ENCODE measurements around the gene PAPOLA.
"Not testable (repeated sequence)": the region's sequence is repeated elsewhere in the genome, so short reads cannot be mapped to it uniquely, and the experiment has no call there.

The PAPOLA gene
- total RNA-seq = 165 to 181 reads per million in 2 donors

DNA sequence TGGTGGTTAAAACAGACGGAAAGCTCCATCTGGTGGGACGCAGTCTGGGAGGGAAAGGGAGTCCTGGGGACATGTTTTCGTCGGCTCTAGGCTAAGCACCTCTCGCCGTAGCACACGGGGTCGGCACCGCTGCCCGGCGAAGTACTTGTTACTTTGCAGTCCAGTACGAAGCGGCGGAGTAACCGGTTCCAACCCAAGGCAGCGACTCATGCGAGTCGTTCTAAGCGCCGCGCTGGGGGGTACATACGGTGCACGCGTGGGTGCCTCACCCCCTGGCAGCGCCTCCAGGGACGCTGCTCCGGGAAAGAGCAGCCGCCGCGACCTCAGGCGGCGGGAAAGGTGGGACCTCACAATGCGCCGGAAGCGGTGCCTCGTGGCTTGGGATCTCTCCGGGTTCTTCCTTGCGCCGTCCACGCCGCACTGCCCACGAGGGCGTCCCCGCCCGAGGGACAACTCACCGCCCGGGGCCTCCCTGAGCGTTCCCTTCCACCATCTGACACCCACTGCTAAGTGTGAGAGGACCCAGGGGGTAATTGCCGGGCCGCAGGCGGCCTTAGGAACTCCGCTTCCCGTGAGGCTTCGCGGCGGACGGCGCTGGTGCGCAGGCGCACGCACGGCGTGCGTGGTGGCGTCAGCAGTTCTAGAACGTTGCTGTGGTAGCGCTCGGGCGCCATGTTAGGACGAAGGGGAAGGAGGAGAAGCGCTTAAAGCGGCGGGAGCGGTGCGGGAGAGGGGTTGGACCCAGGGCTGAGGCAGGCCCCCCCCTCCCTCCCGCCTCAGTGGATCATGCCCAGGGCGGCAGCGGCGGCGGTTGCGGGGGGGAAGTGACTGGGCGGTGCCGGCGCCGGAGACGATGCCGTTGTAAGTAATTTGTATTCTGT is at the start of gene PAPOLA:
Gene PAPOLA (plus strand): TSS at position 643 of the 881 bp plus-strand sequence. CDS start 211 bp downstream, at position 854.
- peak; percentile 88 to 96 (median 94) for DNase-seq

GRCh38 chr14:96452684-96453083 is 49.5 kb upstream of the PAPOLA start:
- DNase-seq = no peak

GRCh38 chr14:96455588-96455987 is 46.6 kb upstream of the PAPOLA start:
- no peak for DNase-seq

- DNase-seq = no peak
These were observed 42.3 kb upstream of the PAPOLA start for GRCh38 chr14:96459851-96460250.

DNA sequence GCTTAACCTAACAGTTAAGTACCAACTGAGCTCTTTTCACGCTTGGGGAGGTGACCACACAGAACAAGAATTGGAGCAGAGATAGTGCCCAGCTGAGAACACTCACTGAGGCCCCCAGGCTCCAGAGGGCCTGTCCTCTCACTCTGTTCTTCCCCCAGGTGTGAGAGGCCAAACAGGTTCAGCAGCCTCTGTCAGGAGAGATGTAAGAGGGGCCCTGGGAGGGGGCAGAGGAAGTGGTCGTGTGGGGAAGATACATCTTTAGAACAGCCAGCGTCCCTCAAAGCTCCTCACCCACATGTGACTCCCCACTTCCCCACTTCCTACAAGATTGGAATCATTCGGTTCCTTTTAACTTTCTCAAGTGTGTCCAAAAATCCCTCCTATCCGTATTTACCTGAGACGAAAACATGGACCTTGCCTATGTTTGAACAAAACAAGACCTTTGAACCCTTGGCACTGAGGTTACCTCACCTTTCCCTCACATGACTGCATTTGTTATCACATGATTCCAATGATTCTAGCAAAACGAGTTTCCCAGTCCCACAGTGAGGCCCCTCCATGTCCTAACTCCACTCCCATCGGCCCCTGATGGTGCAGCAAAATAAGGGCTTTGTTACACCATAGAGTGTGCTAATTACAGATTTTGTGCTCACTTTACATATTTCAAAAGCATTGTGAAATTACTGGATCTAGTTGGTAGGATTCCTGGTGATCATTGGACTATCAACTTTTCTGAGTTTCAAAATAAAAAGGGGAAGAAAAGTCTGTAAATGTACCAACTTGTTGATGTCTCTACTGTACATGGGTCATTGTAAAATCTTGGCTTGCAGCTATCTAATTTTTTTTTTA is 40.0 kb upstream of the PAPOLA start:
- no peak for DNase-seq

GRCh38 chr14:96464136-96464535 is 38.0 kb upstream of the PAPOLA start:
- no peak for DNase-seq

- no peak for DNase-seq
These were observed 35.3 kb upstream of the PAPOLA start for GRCh38 chr14:96466918-96467317.

- no peak for DNase-seq
These were observed 31.9 kb upstream of the PAPOLA start for GRCh38 chr14:96470331-96470730.

GRCh38 chr14:96470967-96471366 is 31.2 kb upstream of the PAPOLA start:
- DNase-seq = not testable (repeated sequence)

DNA sequence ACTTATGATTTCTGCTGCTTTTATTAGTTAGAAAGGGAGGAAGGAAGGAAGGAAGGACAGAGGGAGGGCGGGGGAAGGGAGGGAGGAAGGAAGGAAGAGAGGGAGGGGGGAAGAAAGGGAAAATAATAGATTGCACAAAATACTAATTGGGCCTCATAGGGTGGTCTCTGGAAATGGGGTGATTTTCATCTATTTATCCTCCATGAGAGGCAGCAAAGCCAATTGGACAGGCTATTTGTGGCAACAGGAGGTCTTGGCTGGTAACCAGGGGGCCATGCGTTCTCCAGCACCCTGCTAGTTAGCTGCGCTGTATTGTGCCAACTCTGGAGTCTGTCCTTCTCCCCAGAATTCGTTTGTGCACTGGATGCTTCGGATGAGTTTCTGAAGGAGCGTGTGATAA is 24.1 kb upstream of the PAPOLA start:
- no peak for DNase-seq

- DNase-seq = no peak
These were observed 22.6 kb upstream of the PAPOLA start for GRCh38 chr14:96479435-96480146.

DNA sequence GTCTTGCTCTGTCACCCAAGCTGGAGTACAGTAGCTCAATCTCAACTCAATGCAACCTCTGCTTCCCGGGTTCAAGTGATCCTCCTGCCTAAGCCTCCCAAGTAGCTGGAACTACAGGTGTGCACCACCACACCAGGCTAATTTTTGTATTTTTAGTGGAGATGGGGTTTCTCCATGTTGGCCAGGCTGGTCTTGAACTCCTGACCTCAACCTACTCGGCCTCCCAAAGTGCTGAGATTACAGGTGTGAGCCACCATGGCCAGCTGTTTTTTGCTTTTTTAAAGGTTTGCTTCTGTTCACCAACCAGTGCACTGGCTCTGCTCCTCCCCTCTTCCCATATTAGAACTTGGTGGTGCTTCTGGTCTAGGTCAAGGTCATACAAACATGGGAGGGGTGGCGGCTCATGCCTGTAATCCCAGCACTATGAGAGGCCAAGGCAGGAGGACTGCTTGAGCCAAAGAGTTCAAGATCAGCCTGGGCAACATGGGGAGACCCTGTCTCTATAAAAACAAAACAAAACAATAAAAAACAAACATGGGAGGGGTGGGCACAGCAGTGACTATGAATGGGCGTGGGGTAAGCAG is 20.4 kb upstream of the PAPOLA start:
- DNase-seq = no peak

- no peak for DNase-seq
These were observed 19.2 kb upstream of the PAPOLA start for GRCh38 chr14:96482986-96483385.

DNA sequence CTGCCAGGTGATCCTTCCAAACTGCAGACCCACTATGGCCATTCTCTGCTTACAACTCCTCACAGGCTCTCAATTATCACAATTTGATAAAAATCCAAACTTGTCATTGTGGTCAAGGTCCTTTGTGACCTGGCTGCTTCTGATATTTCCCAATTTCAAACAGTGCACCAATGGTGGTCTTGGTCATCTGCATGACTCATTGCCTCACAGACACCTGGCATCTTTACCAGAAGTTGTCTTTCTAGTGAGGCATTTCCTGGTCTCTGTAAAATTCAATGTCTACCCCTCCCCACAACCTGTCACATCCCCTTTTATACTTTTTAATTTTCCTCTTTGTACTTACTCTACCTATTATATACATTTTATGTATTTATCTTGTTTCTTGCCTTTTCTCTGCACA is 17.8 kb upstream of the PAPOLA start:
- DNase-seq = no peak

DNA sequence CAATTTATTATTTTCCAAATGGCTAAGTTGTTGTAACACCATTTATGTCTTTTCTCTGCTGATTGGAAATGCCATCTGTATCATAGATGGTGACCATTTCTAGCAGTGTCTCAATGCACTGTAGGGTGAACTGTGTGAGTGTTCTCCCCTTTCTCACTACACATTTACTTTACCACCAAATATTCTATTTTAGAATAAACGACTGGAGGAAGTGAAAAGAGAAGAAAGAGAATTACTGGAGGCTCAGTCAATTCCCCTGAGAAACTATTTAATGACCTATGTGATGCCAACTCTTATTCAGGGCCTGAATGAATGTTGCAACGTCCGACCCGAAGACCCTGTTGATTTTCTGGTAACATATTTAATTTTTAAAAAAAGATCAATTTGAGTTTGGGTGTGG is 15.5 kb upstream of the PAPOLA start:
- DNase-seq = no peak

GRCh38 chr14:96489327-96489726 is 12.9 kb upstream of the PAPOLA start:
- DNase-seq = no peak

DNA sequence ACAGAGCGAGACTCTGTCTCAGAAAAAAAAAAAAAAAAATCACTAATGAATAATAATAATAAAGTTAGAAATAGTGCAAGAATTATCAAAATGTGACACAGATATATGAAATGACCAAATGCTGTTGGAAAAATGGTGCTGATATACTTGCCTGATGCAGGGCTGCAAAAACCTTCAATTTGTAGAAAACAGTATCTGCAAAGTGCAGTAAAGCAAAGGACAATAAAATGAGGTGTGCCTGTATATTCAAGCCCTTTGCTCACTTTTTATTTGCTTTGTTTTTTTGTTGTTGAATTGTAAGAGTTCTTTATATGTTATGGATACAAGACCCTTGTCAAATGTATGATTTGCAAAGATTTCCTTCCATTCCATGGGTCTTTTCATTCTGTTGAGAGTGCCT is 9.0 kb upstream of the PAPOLA start:
- no peak for DNase-seq

GRCh38 chr14:96494331-96494730 is 7.9 kb upstream of the PAPOLA start:
- DNase-seq = no peak

DNA sequence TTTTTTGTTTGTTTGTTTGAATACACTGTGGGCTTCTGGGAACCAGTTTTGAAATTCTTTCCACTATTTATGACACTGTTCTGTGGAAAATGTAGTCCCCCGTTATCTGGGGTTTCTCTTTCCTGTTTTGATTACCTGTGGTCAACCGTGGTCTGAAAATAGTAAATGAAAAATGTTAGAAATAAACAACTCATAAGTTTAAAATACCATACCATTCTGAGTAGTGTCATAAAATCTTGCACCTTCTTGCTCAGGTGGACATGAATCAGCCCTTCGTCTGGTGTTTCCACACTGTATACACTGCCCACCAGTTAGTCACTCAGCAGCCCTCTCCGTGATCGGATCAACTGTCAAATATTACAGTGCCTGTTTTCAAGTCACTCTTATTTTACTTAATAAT is 5.1 kb upstream of the PAPOLA start:
- no peak for DNase-seq

DNA sequence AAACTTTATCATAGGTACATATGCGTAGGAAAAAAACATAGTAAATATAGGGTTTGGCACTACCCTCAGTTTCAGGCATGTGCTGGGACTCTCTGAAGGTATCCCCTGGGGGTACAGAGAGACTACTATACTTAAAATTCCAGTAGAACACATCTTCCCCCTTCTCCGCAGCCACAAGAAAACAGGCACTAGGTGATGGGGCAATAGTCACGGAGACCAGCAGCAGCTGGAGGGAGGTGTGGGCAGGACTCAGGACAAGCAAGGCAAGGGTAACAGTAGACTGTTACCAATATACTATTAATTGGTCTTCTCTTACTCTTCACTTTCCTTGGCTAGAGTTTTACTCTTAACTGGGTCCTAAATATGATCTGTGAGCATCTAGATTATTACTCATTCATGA is 4.6 kb upstream of the PAPOLA start:
- DNase-seq = no peak

- no peak for DNase-seq
These were observed 904 bp upstream of the PAPOLA start for GRCh38 chr14:96501217-96501739.

GRCh38 chr14:96502621-96503305 is 581 bp downstream of the PAPOLA start:
- DNase-seq = no peak

All from T-helper 2 cell (primary cell).